ENCODE measurements around the gene ANGEL2.

- TF ChIP-seq CTCF (conservative IDR thresholded peaks at IDR 0.05) (no peak), ZFX (IDR thresholded peaks at IDR 0.05) (no peak)
Measured at GRCh38 chr1:212960932-212961331, 54.7 kb downstream of the ANGEL2 start.

Data from C4-2B (cell line).